ENCODE results near the gene GFRA3. TPM values are rescaled to one million over a fixed set of nuclear protein-coding genes. Genes with fewer than 3 reads are reported as not detected.

Gene GFRA3
- total RNA-seq, 4 donors from 2014 or later, result 0.42 to 1.6 TPM; not detected in 2

DNA sequence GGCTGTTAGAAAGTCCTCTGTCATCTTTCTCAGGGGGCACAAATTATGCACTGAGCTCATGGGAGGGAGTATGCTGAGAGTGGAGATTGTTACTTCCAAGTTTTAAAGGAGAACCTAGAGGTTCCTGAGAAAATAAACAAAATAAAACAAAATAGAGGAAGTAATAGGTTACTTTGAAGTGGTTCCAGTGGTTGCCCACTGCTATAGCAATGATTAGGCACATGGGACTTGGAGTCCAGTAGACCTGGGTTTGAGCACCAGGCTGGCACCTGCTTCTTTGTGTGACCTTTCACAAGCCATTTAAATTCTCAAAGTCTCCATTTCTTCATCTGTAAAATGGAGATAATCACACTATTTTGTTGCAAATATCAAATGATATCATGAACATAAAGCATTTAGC is 47.5 kb downstream of the GFRA3 start:
- TF ChIP-seq POLR2A (IDR thresholded peaks at IDR 0.05), result no peak
- TF ChIP-seq, protein P1, sequence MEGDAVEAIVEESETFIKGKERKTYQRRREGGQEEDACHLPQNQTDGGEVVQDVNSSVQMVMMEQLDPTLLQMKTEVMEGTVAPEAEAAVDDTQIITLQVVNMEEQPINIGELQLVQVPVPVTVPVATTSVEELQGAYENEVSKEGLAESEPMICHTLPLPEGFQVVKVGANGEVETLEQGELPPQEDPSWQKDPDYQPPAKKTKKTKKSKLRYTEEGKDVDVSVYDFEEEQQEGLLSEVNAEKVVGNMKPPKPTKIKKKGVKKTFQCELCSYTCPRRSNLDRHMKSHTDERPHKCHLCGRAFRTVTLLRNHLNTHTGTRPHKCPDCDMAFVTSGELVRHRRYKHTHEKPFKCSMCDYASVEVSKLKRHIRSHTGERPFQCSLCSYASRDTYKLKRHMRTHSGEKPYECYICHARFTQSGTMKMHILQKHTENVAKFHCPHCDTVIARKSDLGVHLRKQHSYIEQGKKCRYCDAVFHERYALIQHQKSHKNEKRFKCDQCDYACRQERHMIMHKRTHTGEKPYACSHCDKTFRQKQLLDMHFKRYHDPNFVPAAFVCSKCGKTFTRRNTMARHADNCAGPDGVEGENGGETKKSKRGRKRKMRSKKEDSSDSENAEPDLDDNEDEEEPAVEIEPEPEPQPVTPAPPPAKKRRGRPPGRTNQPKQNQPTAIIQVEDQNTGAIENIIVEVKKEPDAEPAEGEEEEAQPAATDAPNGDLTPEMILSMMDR (IDR thresholded peaks at IDR 0.05), result no peak
- peak in 1 of 2 donors; percentile 6 for DNase-seq (ENCODE audit: low spot score in 2 of 2)
- no peak overlapping the region for H3K4me3 ChIP-seq (ENCODE audit: low read depth, poor library complexity, severe bottlenecking)
- intact Hi-C loops (cut with DNase I; ENCODE audit: low total_unique reads), result no loop called here

DNA sequence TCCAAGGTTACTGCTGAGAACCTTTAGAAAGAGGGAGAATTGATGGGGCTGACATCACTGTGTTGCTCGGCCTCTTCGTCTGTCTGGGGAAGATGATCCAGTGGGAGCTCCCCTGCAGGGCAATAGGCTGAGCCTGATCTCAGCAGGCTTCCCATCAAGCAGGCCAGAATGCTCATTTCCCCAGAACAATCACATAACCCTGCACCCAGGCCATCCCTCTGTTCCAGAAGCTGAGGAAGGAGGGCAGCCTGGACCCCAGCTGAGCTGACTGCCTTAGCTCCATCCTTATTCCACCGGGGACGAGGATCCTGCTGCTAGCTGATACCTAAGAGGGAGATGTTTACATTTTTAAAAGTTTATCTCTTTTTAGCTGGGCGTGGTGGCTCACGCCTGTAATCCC is 49.7 kb downstream of the GFRA3 start:
- intact Hi-C loops (cut with DNase I; ENCODE audit: low total_unique reads), result no loop called here
- WGBS, 2 donors, result 82 to 86% methylated on average over 6 of the region's 6 CpGs

DNA sequence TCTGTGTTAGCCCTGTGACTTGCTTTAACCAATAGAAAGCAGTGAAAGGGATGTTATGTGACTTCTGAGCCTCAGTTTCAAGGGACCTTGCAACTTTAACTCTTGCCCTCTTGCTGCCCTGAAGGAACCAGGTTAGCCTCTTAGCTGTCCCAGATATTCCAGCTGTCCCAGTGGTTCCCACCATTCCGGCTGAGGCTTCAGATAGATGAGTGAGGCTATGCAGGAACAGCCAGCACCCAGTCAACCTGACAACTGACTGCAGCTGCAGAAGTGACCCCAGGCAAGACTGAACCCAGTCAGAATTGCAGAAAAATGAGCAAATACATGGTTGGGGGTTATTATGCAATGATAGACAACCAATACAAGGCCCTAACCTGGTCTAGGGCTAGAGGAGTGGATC is 50.9 kb downstream of the GFRA3 start:
- TF ChIP-seq, protein P1 (IDR thresholded peaks at IDR 0.05), result no peak
- no peak for TF ChIP-seq POLR2A (IDR thresholded peaks at IDR 0.05)
- 85 to 94% methylated on average over 1 of the region's 1 CpG for WGBS, 2 donors
- DNase-seq (ENCODE audit: low spot score in 2 of 2), result peak in 1 of 2 donors; percentile 57
- intact Hi-C loops (cut with DNase I; ENCODE audit: low total_unique reads), result no loop called here
- no peak overlapping the region for H3K4me3 ChIP-seq (ENCODE audit: low read depth, poor library complexity, severe bottlenecking)

More for the DNA sequence above, 49.7 kb downstream of the GFRA3 start:
- DNase-seq (ENCODE audit: low spot score in 2 of 2), result peak in 1 of 2 donors; percentile 48
- TF ChIP-seq POLR2A (IDR thresholded peaks at IDR 0.05), result no peak
- TF ChIP-seq, protein P1 (IDR thresholded peaks at IDR 0.05), result no peak
- no peak overlapping the region for H3K4me3 ChIP-seq (ENCODE audit: low read depth, poor library complexity, severe bottlenecking)

DNA sequence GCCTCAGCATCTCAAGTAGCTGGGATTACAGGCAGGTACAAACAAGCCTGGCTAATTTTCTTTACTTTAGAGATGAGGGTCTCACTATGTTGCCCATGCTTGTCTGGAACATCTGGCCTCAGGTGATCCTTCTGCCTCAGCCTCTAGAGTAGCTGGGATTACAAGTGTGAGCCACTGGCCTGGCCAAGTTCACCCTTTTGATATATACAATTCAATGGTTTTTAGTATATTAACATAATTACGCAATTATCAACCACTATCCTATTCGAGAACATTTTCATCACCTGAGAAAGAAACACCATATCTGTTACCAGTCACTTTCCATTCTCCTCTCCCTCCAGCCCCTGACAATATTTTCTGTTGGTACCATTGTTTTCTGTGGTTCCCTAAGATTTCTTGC is 57.6 kb downstream of the GFRA3 start:
- no peak overlapping the region for H3K4me3 ChIP-seq (ENCODE audit: low read depth, poor library complexity, severe bottlenecking)
- DNase-seq (ENCODE audit: low spot score in 2 of 2), result no peak
- no peak for TF ChIP-seq POLR2A (IDR thresholded peaks at IDR 0.05)
- TF ChIP-seq, protein P1 (IDR thresholded peaks at IDR 0.05), result no peak
- intact Hi-C loops (cut with DNase I; ENCODE audit: low total_unique reads), result no loop called here
- WGBS, 2 donors, result 75 to 78% methylated on average over 2 of the region's 2 CpGs

DNA sequence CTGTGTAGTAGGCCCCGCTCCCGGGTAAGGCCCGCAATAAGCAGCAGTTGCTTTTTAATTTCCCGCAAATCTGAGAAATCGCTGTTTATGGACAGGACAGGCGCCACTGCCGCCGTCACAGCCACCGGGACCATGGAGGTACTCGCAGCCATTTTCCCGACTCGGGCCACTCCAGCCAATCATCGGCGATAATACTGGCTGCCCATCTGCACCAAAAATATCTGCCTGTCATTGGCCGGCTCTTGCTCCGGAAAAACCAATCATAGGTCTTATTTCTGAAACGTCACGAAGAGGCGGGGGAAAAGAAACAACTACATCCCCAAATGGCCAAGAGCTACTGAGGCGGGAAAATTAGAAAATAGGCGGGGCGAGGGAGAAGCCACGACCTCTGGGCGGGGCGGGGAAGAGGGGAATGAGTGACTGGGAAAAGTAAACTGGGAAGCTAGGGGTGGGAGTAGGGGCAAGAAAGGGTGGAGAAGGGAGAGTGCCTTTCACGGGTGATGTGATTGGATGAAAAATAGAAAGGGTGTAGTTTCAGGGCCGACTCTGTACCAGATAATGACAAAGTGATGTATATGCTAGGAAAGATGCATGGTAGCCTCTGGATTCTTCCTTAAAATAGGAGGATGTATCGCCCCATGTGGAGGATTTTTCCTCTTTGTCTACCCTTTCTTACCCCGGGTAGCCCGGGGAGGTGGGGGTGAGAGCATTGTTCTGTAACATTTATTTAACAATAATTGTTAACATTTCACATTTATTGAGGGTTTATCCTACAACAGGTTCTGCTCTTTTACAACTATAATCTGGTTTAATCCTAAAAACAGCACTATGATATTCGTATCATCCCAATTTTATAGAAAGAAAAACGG is 61.0 kb downstream of the GFRA3 start, which contains the start of gene CDC23:
Gene CDC23 (minus strand): TSS at position 163 of the 869 bp plus-strand sequence. CDS start 11 bp downstream, at position 152.
- intact Hi-C loops (cut with DNase I; ENCODE audit: low total_unique reads), result no loop called here

More for the DNA sequence above, 61.0 kb downstream of the GFRA3 start, which contains the start of gene CDC23:
- TF ChIP-seq, protein P1 (IDR thresholded peaks at IDR 0.05), result no peak
- TF ChIP-seq POLR2A (IDR thresholded peaks at IDR 0.05), result no peak
- peak; percentile 98 for DNase-seq (ENCODE audit: low spot score in 2 of 2)
- WGBS, 2 donors, result 1% methylated on average over 32 of the region's 32 CpGs
- H3K4me3 ChIP-seq (ENCODE audit: low read depth, poor library complexity, severe bottlenecking), result peak within 1 kb of the TSS; percentile 97
